Prostate gland (tissue), 2 donors: ENCODE results near the gene APOD. TPM values are rescaled to one million over a fixed set of nuclear protein-coding genes. Genes with fewer than 3 reads are reported as not detected.

ENCODE experiments used
- DNase-seq: peaks from one replicate; pipeline ENCODE4 v3.0.0-alpha.2; 2019; ENCODE audit warnings: low spot score
- H3K27ac ChIP-seq, 2 donors: fragments of 200-600 bp; sonication (generic); 2 replicates each; pipeline ENCODE4 v1.5.1; 2017 to 2019
- H3K27me3 ChIP-seq: fragments of 200-600 bp; sonication (generic); replicated peaks from 2 replicates; pipeline ENCODE4 v1.5.1; 2019; ENCODE audit not compliant: insufficient read depth
- H3K36me3 ChIP-seq, 2 donors: fragments of 200-600 bp; sonication (generic); 1 replicate in 1 of 2; 2 replicates in 1 of 2; pipeline versions ENCODE4 v1.5.1 to v1.8.1; 2017 to 2019
- H3K4me1 ChIP-seq: fragments of 200-600 bp; sonication (generic); replicated peaks from 2 replicates; pipeline ENCODE4 v1.5.1; 2019
- H3K4me3 ChIP-seq, 2 donors: fragments of 200-600 bp; sonication (generic); 2 replicates each; pipeline ENCODE4 v1.5.1; 2017 to 2019
- H3K9me3 ChIP-seq: fragments of 200-600 bp; sonication (generic); 2 replicates; pipeline ENCODE4 v1.5.1; 2017
- CTCF ChIP-seq, 4 experiments: fragments of 200-600 bp in 2 of 4; fragments of 450-650 bp in 2 of 4; sonication (generic) in 2 of 4; IDR thresholded peaks; 1 replicate in 3 of 4; 2 replicates in 1 of 4; pipeline ENCODE4 v1.5.1; 2016 to 2019; ENCODE audit warnings: antibody characterized with exemption in 4 of 4, mild to moderate bottlenecking in 2 of 4, moderate library complexity in 2 of 4
- POLR2A ChIP-seq: fragments of 450-650 bp; IDR thresholded peaks from one replicate; pipeline ENCODE4 v1.6.1; 2016; ENCODE audit warnings: antibody characterized with exemption, mild to moderate bottlenecking
- POLR2AphosphoS5 ChIP-seq: sonication (generic); formaldehyde crosslinking; IDR thresholded peaks from one replicate; pipeline ENCODE4 v1.6.1; 2017; ENCODE audit warnings: antibody characterized with exemption
- WGBS: methylation state at CpG from one replicate; pipeline ENCODE4 v1.1.5; 2018; 5-methylcytosine and 5-hydroxymethylcytosine counted together
- intact Hi-C: fragments of 100-400 bp; cut with DNase I; formaldehyde crosslinking; loops from one replicate; pipeline ENCODE4 v1.14.2; 2022
- total RNA-seq, 2 donors: library from RNA; depleted of rRNA; stranded (reverse); fragments of >200 nt; gene quantifications; one replicate each; pipeline ENCODE4 v1.1.0, GENCODE V29; 2016

APOD gene
- total RNA-seq, 2 donors from 2014 or later = 52.4 to 121 TPM

- H3K27me3 ChIP-seq = no peaks in the 10 kb centered on the region
- no peak overlapping the region for H3K27ac ChIP-seq
- WGBS = 94% methylated on average over 12 of the region's 12 CpGs
- TF ChIP-seq POLR2AphosphoS5 (no peak), CTCF (IDR thresholded peaks at IDR 0.05) (no peak), POLR2A (no peak)
- no peaks in the 10 kb centered on the region for H3K36me3 ChIP-seq
- no peak for DNase-seq
- no peaks in the 10 kb centered on the region for H3K9me3 ChIP-seq
- H3K4me1 ChIP-seq = peaks cover 4% of the 10 kb centered on the region
- H3K4me3 ChIP-seq = no peak overlapping the region
- intact Hi-C loops = no loop called here
Observed at GRCh38 chr3:195579281-195579680, 4.5 kb downstream of the APOD start.

- Histone ChIP-seq H3K4me1 (peaks cover 3% of the 10 kb centered on the region), H3K4me3 (no peak overlapping the region), H3K9me3 (no peaks in the 10 kb centered on the region), H3K36me3 (no peaks in the 10 kb centered on the region), H3K27ac (no peak overlapping the region), H3K27me3 (no peaks in the 10 kb centered on the region)
- intact Hi-C loops = no loop called here
- 94% methylated on average over 6 of the region's 6 CpGs for WGBS
- DNase-seq = no peak
- no peak for TF ChIP-seq POLR2A
- TF ChIP-seq POLR2AphosphoS5 = no peak
- no peak for TF ChIP-seq CTCF (IDR thresholded peaks at IDR 0.05)
Observed at GRCh38 chr3:195578565-195578964, 5.2 kb downstream of the APOD start.

GRCh38 chr3:195577645-195578177 lies 6.0 kb downstream of the APOD start:
- intact Hi-C loops = no loop called here
- DNase-seq = no peak
- H3K36me3 ChIP-seq = no peaks in the 10 kb centered on the region
- no peaks in the 10 kb centered on the region for H3K27me3 ChIP-seq
- H3K4me1 ChIP-seq = no peaks in the 10 kb centered on the region
- WGBS = 80% methylated on average over 9 of the region's 9 CpGs
- no peak for TF ChIP-seq POLR2AphosphoS5
- H3K4me3 ChIP-seq = no peak overlapping the region
- H3K9me3 ChIP-seq = no peaks in the 10 kb centered on the region
- no peak overlapping the region for H3K27ac ChIP-seq

GRCh38 chr3:195574497-195575304 lies 9.0 kb downstream of the APOD start:
- TF ChIP-seq POLR2A (no peak), CTCF (IDR thresholded peaks at IDR 0.05) (no peak), POLR2AphosphoS5 (no peak)
- DNase-seq = no peak
- H3K27me3 ChIP-seq = no peaks in the 10 kb centered on the region
- WGBS = 76% methylated on average over 8 of the region's 8 CpGs
- H3K36me3 ChIP-seq = no peaks in the 10 kb centered on the region
- H3K9me3 ChIP-seq = no peaks in the 10 kb centered on the region
- no peaks in the 10 kb centered on the region for H3K4me1 ChIP-seq
- H3K27ac ChIP-seq = no peak overlapping the region
- intact Hi-C loops = no loop called here
- no peak overlapping the region for H3K4me3 ChIP-seq

- Histone ChIP-seq H3K4me3 (no peak overlapping the region), H3K4me1 (no peaks in the 10 kb centered on the region), H3K27me3 (no peaks in the 10 kb centered on the region), H3K36me3 (no peaks in the 10 kb centered on the region), H3K9me3 (no peaks in the 10 kb centered on the region), H3K27ac (no peak overlapping the region)
- 95% methylated on average over 19 of the region's 19 CpGs for WGBS
- intact Hi-C loops = no loop called here
- no peak for DNase-seq
- TF ChIP-seq POLR2AphosphoS5 = no peak
- TF ChIP-seq CTCF (IDR thresholded peaks at IDR 0.05) = no peak
- TF ChIP-seq POLR2A = no peak
Observed at GRCh38 chr3:195573611-195574496, 9.9 kb downstream of the APOD start.
